GM18511 (cell line): ENCODE measurements around the gene ZSCAN10.
"Not testable (repeated sequence)": the region's sequence is repeated elsewhere in the genome, so short reads cannot be mapped to it uniquely, and the experiment has no call there.

Source experiments
- ATAC-seq: cut with Tn5 transposase; IDR thresholded peaks from one replicate; pipeline ENCODE4 v1.9.1; 2021; ENCODE audit warnings: mild to moderate bottlenecking, moderate library complexity; ENCODE audit not compliant: unreplicated experiment

Gene ZSCAN10

GRCh38 chr16:3065069-3065741, 33.9 kb downstream of the ZSCAN10 start, which contains the start of gene IL32:
TSS of gene IL32 (plus strand) at chr16:3065640. CDS start at chr16:3065812, 172 bp downstream.
- ATAC-seq, result no peak

- no peak for ATAC-seq
Observed at GRCh38 chr16:3063625-3064386, 35.3 kb downstream of the ZSCAN10 start.

DNA sequence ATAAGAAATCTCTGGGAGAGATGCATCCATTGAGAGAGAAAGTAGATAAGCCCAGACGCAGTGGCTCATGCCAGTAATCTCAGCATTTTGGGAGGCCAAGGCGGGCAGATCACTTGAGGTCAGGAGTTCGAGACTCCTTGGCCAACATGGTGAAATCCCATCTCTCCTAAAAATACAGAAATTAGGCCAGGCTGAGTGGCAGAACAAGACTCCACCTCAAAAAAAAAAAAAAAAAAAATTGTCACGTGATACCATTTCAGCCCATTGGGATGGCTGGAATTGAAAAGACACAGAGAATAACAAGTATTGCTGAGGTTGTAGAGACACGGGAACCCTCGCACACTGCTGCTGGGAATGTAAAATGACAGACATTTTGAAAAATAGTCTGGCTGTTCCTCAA, 36.5 kb downstream of the ZSCAN10 start:
- ATAC-seq, result no peak

- no peak for ATAC-seq
Observed at GRCh38 chr16:3060339-3061127, 38.6 kb downstream of the ZSCAN10 start.

DNA sequence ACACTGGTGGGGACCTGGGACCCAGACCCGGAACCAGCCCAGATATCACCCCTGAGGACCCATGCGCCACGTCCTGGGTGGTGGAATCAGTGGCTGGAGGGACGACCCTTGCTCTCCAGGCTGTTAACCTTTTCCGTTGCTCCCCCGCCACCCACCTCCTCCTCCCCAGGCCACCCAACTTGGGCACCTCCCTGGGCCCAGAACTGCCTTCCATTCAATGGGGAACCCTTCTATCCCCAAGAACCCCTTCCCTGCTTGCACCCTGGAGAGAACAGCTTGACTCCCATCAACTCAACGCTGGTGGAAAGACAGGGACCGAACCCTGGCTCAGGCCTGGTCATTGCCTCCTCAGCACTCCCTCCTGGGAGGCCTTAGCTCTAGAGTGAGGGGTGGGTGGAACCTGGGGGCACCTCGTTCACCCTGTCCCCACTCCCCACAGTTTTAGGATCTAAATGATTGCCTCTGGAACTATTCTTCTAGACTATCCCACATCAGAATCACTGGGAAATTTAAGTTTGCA, 39.3 kb downstream of the ZSCAN10 start:
- ATAC-seq, result no peak

- ATAC-seq, result peak; percentile 85
Observed at GRCh38 chr16:3059041-3059722, 39.9 kb downstream of the ZSCAN10 start.

DNA sequence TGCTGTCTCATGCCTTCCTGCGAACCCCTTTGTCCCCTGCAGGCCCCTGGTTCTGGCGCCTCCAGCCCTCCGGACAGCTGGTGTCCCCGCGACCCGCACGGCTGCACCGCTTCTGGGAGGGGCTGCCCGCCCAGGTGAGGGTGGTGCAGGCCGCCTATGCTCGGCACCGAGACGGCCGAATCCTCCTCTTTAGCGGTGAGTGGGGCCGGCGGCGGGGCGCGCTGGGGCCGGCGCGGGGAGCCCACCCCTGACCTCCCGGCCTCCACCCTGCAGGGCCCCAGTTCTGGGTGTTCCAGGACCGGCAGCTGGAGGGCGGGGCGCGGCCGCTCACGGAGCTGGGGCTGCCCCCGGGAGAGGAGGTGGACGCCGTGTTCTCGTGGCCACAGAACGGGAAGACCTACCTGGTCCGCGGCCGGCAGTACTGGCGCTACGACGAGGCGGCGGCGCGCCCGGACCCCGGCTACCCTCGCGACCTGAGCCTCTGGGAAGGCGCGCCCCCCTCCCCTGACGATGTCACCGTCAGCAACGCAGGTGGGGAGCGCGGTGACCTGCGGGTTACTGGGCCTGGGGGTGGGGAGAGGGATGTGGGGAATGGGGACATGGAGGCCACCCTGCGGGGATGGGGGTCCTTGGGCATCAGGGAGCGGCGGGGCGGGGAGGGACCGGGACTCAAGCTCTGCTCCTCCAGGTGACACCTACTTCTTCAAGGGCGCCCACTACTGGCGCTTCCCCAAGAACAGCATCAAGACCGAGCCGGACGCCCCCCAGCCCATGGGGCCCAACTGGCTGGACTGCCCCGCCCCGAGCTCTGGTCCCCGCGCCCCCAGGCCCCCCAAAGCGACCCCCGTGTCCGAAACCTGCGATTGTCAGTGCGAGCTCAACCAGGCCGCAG, 40.7 kb downstream of the ZSCAN10 start:
- peak; percentile 57 for ATAC-seq

- ATAC-seq, result no peak
Observed at GRCh38 chr16:3057181-3058138, 41.6 kb downstream of the ZSCAN10 start.

- ATAC-seq, result no peak
Observed at GRCh38 chr16:3056336-3057180, 42.5 kb downstream of the ZSCAN10 start.

- not testable (repeated sequence) for ATAC-seq
Observed at GRCh38 chr16:3055734-3056115, 43.4 kb downstream of the ZSCAN10 start.

DNA sequence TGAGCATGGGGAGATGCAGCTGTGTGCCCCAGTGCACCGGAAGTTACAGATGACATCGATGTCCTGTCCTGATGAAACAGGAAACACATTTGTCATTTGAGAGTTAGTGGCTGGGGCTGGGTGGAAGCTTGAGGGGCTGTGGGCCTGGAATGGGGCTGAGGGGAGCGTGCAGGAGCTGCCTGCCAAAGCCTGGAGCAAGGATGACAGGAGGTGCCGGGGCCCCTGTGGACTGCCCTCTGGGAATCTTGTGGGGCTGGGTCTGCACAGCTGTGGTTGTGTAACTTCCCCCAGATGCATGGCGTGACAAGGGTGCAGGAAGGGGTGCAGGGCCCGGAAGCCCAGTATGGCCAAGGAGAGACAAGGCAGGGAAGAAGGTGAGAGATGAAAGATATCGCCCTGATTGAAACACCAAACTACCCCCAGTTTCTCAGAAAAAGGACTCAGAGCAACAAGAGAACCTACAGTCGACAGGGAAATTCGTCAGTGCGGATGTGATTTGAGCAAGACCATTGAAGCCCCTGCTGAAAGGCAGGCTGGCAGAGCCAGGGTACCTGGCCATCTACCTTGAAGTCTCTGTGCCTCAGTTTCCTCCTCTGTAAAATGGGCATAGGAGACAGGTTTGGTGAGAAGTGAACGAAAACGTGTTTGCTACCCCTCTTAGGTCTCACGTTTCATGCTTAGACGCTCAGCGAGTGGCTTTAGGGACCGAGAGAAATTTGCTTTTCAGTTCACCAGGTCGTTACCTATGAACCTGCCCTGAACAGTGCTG, 43.9 kb downstream of the ZSCAN10 start:
- no peak for ATAC-seq

- not testable (repeated sequence) for ATAC-seq
Observed at GRCh38 chr16:3053330-3053710, 45.8 kb downstream of the ZSCAN10 start.

DNA sequence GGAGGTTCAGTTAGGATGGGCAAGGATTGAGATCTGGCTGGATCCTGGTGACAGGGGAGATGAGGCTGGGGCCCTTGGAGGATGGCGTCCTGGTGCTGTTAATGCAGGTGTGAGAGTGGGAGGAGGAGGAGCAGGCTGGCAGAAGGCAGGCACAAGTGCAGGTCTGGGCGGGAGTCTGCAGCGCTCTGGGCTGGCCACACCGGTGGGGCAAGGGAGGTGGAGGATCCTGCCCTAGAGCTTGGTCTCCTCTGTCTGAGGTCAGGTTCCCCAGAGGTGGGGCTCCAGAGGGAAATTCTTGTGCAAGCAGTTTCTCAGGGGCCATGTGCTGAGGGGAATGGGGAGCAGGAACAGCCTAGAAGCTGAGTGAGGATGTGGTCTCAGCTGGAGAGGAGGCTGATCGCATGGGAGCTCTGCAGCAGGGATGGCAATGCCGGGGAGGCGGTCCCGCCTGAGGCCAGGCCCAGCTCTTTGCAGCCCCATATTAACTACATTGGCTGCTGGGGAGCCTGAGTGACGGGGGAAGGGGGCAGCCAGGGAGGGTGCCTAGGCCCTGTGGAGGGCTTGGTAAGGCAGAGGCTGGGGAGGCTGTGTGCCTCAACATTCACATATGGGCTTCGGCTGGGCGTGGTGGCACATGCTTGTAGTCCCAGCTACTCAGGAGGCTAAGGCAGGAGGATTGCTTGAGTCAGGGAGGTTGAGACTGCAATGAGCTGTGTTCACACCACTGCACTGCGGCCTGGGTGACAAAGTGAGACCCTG, 46.3 kb downstream of the ZSCAN10 start:
- ATAC-seq, result not testable (repeated sequence)

DNA sequence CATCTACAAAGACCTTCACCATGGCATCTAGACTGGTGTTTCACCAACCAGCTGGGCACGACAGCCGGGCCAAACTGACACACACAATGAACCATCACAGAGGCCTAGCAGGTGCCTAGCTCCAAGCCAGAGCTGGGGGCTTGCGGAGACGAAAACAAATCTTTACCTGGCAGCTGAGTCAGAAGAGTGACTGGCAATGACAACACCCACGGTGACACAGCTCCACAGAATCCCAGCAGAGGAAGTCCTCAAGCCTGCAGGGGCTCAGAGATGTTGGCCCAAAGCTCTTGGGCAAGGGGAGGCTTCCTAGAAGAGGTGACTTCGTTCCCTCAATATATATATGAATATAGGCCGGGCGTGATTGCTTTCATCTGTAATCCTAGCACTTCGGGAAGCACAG, 47.6 kb downstream of the ZSCAN10 start:
- ATAC-seq, result no peak

- ATAC-seq, result no peak
Observed at GRCh38 chr16:3051009-3051408, 48.1 kb downstream of the ZSCAN10 start.

- no peak for ATAC-seq
Observed at GRCh38 chr16:3050487-3050886, 48.6 kb downstream of the ZSCAN10 start.
